Activated CD4-positive, alpha-beta T cell treated with anti-CD3 and anti-CD28 coated beads, Interleukin-2, Interleukin-6, amounts not matched to agents 100 ng/mL and 50 ng/mL, durations not matched to agents 16 hours and 8 hours (primary cell): Measurements from ENCODE around the gene COA6.

Experiments
- DNase-seq: peaks from one replicate; pipeline ENCODE4 v3.0.0-alpha.2; 2020

The COA6 gene

DNA sequence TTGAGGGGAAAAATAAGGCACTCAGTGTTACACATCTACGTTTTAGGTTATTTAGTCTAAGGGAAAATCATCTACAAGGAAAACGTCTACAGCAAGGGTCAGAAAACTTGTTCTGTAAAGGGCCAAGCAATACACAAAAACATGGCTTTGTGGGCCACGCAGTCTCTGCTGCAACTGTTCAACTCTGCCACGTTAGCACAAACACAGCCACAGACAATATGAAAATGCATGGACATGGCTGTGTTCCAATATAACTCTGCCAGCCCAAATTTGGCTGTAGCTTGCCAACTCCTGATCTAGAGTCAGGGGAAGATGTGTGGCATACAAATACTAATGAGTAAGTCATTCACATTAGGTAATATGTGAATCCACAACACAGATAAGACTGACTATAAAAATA lies 40.7 kb downstream of the COA6 start:
- DNase-seq: no peak

DNA sequence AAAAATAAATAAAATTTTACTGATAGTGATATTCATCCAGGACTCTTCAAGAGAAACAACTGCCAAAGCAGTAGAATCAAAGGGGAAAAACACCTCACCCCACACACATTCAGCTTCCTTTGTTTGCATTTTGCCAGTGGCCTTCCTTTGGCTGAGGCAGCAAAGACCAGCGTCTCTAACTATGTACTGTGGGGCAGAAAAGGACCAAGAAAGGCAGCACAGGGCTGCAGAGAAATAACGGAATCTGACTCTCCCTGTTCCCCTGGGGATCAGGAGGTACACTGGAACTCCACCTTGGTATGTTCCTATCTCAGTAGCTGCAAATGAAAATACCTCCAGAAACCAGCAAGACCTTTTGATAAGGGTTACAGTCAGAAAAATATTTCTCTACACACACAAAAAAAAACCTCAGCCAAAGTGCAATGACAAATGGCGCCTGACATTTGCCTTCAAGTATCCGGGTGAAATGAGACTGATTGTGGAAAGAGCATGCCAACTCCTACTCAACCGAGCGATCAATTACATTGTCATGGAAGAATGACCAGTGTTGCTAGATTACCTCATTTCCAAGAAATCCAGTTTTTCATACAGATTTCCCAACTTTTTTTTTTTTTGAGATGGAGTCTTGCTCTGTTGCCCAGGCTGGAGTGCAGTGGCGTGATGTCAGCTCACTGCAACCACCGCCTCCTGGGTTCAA lies 54.8 kb downstream of the COA6 start:
- DNase-seq: no peak

GRCh38 chr1:234429434-234429806 lies 56.2 kb downstream of the COA6 start:
- no peak for DNase-seq

DNA sequence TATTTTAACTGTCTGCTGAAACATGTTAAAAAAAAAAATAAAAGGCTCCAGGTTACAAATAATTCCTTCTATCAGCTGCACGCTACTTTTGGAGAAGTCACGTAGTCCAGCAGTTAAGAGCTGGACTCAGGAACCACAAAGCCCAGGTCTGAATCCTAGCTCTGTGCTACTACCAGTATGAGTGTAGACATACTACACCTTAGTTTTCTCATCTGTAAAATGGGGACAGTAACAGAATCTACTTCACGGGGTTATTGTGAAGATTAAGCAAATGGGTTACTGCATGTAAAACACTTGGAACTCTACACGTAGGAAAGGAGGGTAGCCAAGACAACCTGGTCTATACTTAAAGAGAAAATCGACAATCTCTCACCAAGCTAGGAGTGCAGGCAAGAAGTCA lies 57.4 kb downstream of the COA6 start:
- DNase-seq: no peak

DNA sequence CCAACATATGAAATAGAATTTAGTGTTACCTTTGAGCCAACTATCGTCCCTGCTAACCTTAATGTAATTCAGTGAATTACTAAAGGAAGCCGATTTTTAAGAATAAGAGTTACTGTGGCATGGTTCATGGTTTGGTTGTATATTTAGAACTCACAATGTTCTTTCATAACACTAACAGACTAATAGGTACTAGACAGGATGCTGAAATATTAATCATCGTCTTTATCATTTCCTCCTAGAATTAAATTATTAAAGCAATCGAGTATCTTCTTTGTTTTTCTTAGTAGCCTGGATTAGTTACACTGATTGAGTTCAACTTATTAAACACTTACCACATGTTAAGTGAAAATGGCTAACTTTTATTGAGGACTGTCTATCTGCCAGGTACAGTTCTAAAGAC lies 58.0 kb downstream of the COA6 start:
- DNase-seq: no peak

DNA sequence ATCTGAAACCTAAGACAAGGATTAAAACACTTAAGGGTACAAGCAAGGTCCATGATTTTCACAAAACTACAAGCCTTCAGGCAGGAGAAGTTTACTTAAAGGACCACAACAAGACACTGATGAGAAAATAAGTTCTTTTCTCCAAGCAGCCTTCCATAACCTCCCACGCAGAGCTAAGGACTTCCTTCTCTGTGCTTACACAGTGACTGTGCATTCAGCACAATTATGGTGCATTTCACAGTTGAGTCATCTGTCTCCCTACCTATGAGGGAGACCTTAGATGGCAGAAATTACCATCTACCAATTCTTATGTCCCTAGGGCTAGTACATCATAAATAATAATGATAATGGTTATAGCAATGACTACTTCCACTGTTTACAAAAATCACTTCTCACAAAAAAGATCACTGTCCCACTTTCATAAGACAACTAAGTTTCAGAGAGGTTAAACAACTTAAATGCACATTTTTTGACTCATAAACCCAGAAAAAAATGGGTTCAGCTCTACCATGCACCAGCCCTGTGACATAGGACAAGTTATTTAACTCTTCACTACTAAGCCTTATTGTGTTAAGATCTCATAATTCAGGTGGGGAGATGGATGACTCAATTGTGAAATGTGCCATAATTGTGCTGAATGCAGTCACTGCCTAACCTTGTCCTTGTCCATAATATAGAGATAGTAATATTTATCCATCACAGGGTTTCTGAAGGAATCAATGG lies 60.5 kb downstream of the COA6 start:
- peak; percentile 32 for DNase-seq
